Activated CD8-positive, alpha-beta memory T cell treated with anti-CD3 and anti-CD28 coated beads for 48 hours (primary cell): ENCODE results near the gene ITGB5.

ENCODE experiments used
- DNase-seq, 3 experiments: peaks; one replicate each; pipeline ENCODE4 v3.0.0-alpha.2; 2020; ENCODE audit warnings: low read depth in 2 of 3, low spot score in 2 of 3

ITGB5 gene

DNA sequence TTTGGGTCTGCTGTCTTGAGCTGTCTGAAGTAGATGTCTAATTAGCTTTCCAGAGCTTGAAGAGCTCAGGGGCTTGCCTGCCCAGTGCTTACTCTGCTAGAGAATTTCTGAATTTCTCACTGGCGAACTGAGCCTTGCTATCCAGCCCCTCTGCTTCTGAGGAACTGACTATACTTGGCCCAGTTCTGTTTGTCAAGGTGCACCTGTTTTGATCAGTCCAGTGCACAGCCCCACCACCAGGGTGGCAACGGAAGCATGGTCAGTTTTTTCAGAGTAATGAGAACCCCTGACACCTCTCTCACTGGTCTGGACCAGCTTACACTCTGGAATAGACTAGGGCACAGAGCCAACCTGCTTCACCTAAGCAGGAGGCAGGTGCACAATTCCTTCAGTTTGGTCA lies 25.2 kb downstream of the ITGB5 start:
- DNase-seq, result no peak

DNA sequence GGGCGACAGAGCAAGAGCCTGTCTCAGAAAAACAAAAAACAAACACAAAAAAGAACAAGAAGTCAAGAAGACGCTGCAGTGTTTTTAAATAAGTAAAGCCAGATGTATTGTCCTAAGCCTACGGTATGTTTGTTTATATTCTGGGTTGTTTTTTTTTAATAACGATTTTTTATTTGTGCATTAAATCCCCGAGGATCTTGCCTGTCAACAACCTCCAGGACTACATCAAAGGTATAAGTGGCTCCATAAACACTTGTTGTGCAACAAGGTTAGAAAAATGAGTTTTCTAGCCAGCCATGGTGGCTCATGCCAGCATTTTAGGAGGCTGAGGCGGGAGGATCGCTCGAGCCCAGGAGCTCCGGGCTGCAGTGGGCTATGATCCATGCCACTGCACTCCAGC lies 26.1 kb downstream of the ITGB5 start:
- DNase-seq, result no peak

DNA sequence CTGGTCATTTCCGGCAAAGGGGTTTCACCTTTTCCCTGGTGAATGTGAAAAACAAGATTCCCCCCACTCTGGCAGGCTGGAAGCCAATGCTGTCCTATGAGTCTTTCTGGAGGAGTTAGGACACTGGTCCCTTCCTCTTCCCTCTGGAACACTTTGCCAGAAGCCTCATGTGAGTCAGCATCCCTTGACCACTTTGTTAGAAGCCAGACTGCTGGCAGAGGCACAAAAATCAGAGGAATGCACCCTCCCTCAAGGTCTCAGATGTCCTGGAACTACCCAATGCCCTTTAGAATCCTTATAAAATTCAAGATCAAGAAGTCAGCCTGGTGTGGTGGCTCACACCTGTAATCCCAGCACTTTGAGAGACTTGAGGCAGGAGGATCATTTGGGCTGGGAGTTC lies 26.6 kb downstream of the ITGB5 start:
- no peak for DNase-seq

DNA sequence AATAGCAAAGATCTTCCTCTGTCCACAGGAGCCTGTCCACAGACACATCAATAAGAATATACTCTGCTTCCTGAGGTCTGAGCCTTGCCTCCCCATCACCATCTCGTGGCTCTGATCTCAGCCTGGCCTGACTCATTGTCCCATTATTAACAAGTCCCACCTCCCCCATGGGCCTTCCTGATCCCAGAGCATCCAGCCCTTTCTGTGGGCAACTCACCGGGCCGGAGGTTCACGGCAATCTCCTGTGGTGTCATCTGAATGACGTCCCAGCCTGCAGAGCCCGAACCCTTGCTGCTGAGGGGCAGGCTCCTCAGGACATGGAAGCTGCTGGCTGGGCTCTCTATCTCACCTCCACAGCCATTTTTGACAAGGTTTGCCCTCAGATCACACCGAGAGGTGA lies 28.1 kb downstream of the ITGB5 start:
- no peak for DNase-seq

DNA sequence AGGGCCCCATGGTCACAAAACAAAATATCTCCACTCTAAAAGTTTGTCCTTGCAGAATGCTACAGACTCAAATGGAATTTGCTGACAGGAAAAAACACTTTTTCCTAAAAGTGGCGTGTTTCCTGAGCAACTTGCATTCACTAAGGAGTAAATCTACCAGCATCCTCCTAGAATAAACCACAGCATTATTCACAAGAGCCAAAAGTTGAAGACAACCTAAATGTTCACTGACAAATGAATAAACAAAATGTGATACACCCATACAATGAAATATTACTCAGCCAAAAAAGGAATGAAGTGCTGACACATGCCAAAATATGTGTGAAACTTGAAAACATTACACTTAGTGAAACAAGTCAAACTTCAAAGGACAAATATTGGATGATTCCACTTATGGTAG lies 28.9 kb downstream of the ITGB5 start:
- no peak for DNase-seq

DNA sequence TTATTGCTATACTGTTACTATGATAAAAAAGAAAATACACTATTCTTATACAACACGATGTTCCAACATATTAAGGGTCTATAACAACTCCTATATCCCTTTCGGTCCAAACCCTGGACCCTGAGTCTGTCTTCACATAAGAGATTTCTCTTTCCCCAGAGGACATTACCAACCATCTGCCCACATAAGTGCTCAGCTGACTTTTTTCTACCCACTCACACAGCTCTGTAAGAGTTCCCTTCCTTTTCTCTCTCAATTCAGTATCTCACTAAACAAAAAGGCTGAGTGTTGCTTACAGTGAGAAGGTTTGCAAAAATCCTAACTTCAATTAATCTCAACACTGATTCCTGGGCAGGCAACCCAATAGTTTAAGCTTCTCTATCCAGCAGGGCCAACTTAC lies 30.5 kb downstream of the ITGB5 start:
- no peak for DNase-seq

DNA sequence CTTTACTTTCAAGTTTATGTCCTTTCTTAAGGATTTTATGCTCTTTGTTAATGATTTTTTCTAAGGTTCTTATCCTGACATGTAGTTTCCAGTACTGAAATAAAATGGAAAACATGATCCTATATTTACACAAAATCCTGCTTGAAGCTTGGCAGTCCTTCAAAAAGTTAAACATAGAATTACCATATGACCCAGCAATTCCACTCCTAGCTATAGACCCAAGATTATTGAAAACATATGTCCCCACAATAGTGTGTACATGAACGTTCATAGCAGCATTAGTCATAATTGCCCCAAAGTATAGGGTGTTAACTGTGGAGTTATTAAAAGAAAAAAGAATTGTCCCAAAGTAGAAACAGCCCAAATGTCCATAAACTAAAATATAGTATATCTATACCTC lies 33.2 kb downstream of the ITGB5 start:
- DNase-seq, result no peak

DNA sequence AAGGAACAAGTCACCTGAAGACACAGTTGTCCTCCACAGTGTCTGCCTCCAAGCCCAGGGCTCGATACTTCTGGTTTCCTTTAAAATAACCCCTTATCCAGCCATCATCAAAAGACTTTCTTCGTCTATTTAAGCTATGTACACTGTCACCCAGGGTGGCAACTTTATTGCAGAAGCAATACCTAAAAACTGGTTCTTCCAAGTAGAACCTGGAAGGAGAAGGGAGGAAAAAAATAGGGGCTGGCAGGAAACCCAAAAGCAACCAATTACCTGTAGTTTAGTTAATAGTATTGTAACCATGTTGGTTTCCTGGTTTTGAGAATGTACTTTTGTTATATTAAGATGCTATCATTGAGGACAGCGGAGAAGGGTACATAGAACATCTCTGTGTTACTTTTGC lies 33.7 kb downstream of the ITGB5 start:
- DNase-seq, result no peak

DNA sequence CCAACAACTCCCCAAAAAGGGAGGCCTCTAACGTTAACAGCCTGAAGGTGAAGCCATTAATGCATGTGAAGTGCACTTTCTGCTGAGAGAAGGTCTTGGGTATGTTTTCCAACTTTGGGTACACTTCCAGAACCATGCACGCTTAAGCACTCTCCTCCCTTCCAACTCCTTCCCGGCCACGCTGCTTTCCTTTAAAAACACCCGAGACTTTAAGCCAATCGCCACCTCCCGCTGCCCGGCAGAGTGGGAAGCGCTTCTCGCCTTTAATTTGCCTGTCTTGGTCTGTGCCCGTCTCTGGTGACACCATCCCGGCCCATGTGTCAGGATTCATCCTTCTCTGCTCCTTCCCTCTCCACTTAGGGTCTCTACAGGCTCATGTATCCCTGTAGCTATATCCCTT lies 35.3 kb downstream of the ITGB5 start:
- no peak for DNase-seq

DNA sequence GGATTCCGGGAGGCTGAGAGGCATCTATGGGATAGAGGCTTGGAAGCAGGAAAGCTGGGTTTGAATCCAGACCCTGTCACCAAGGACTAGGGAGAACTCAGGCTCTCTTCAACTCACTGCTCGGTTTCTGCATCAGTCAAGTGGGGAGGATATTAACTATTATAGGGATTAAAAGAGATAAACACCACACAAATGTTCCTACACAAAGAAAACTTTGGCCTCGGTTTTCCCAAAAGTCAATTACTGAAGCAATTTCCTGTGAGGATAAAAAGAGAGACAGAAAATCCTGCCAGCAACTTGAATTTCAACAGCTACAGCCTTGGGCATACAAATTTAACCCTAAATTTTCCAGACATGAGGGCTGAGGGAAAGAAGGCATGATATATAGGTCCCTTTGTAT lies 36.0 kb downstream of the ITGB5 start:
- DNase-seq, result no peak

DNA sequence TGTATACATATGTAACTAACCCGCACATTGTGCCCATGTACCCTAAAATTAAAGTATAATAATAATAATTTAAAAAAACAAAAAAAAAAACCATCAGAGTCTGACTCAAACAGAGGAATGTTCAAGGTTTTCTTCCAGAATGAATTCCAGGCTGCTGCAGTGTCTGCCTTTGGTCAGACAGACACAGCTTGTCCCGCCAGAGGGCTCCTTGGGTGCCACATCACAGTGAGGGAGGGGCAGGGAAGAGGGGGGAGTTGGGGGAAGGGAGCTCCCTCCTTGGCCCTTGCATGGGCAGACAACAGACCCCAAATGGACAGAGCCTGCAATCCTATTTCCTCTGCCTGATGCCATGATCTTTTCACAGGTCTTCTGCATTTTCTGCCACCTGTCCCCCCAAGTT lies 36.5 kb downstream of the ITGB5 start:
- DNase-seq, result no peak

DNA sequence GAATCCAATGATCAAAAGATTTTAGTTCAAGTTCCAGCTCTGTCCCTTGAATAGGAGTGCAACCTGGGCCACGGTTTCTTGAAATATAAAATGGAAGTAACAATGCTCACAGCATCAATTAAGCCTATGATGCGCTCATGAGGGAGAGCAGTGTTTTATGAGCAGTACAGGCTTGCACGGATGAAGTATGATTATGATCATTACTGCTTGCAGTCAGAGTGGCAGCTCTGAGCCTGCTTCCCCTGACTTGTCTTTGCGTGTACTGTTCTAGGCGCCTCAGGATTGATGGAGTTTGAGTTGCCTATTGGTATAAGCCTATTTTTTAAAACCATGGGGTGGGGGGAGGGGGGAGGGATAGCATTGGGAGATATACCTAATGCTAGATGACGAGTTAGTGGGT lies 37.0 kb downstream of the ITGB5 start:
- no peak for DNase-seq

DNA sequence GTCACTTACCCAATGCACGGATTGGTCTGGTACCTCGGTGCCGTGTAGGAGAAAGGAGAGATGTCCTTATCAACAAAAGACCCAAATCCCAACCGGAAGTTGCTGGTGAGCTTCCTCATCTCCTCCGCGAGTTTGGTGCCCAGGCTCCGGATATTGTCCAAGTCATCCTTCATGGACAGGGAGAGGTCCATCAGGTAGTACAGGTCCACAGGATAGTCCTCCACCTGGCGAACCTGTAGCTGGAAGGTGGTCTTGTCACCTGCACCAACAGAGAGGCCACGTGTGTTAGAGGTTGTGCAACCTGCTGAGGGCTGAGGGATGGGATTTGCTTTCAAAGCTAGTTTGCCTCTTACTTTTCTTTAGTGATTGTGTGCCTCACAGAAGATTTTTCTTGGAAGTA lies 38.9 kb downstream of the ITGB5 start:
- no peak for DNase-seq

DNA sequence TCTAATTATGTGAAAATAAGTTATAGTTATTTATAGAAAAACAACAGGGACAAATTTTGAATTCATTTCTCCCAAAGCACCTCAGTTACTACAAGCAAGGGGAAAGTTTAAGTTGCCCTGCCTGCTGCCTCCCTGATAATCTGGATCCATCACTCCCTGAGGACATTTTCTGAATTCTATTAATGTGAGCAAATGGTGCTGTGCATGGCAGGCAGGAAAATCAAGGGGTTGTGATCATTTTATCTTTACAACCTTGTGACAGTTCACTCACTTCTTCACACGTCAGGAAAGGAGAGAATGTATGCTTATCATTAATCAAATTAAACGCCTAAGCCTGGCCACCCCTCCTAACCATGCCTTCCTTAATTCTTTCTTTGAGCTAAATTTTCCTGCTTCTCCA lies 39.3 kb downstream of the ITGB5 start:
- DNase-seq, result no peak

DNA sequence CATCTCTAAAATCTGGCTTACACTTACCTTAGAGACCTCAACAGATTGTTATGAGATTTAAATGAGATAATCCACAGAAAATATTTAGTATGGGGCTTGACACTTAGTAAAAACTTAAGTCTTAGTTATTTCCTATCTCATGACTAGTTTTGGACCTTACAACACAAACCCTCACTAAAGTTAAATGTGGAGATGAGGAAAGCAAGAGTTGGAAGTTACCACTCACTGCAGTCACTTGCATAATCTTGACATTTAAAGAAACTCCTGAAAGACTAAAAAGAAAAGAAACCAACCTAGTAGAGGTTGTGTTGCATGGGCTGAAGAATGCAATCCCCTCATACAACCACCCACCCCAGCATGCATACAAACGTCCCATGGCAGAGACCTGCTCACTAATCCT lies 40.1 kb downstream of the ITGB5 start:
- DNase-seq, result no peak

DNA sequence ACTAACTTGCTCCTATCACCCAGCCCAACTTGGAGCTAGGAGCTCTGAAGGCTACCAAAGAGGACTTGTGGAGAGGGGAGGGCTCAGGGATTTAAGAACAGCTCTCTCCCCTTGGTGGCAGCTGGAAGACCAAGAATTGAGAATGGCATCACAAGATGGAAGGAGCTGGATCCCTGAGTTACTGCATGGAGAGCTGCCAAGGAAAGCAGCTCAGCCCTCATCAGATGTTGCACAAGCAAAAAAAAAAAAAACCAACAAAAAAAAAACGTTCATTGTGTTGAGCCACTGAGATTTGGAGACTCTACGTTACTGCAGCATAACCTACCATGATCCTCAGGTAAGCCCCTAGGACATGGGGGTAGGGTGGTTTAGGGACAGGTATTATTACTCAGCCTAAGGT lies 41.0 kb downstream of the ITGB5 start:
- DNase-seq, result no peak

DNA sequence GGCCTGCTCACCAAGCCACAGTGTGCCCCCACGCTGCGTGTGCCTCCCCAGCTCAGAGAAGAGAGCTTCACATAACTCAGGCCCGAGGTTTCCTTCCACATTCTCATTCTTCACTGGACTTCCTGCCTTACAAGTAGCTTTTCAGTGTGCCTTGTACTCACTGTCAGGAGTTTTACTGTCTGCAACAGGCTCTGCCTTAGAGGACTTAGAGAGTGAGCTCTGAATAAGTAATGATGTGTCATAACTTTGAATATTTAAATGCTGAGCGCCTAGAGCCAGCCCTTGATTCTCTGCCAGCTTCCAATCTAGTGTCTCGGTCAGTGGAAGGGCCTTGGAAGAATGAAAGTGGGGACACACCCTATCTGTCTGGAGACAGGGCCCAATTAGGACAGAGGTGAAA lies 41.8 kb downstream of the ITGB5 start:
- DNase-seq, result no peak

DNA sequence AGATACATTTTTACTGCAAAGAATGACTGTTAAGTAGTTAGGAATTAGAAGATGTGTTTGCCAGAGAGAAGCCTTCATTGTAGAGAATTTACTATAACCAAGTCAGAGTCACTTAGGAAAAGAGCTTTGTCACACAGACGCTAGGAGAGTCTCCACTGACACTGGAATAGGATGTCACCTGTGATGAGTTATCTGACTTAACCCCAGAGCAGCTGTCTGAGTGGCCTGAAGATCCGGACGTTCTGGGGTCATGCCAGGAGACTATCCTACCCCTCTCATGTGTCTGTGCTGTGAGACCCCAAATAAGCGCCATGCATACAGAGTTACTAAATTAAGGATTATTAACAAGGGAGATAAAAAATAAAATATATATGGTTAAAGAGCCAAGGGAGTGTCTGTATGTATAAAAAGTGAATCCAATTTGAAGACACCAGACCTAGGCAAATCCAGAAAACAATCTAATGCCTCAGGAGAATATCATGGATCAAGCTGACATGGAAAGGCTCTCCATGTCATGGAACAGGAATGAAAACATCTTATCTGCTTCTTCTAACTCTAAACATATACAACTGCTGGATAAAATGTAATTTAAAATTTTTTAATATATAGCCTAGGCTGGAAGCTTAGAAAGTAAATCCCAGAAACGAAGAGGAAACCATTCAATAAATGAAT lies 43.5 kb downstream of the ITGB5 start:
- no peak for DNase-seq

DNA sequence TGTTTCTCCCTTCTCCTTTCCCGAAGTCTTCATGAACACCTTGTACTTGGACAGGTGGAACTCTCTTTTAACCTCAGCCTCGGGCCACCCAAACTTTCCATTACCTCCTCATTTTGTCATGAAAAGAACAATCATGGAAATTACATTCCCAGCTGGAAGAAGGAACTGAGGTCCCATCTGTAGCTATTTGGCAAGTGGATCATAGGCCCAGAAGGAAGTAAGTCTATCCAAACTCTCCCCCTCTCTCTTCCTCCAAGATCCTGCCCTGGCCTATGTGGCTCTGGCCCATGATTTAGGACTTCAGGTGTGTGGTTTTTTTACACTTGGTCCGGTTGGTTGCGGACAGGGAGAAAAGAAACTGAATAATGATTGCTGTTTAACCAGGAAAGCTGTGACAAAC lies 44.1 kb downstream of the ITGB5 start:
- DNase-seq, result no peak

DNA sequence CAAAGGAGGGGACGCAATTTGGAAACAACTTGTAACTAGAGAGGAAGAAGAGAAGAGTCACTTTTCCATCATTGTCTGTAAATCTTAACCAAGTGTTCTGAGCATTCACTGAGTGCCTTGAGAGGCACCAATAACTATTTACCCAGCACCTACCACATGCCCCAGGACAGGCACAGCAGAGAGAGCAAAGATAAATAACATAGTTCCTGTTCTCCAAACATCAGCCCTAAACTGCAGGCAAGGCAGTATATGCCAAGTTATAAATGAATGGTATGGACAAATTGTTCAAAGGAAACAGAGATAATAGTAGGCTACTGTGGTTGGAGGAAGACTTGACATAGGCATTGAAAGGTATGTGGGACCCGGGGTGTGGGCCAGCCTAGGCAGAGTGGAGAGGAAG lies 45.6 kb downstream of the ITGB5 start:
- DNase-seq, result no peak

DNA sequence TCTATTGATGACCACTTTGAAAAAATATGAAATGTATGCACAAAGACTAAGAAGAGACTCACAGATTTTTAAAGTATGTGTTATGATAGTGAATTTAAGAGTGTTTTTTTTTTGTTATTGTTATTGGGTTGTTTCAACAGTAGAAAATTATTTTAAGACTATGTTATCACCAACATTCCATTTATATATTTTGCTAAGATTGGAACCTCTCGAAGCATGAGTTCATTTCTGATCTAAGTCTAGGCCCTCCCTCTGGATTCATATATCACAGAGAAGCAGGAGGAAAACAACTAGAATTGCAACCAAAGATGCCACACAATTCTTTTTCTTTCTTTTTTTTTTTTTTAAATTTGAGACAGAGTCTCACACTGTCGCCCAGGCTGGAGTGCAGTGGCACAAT lies 46.8 kb downstream of the ITGB5 start:
- DNase-seq, result no peak

DNA sequence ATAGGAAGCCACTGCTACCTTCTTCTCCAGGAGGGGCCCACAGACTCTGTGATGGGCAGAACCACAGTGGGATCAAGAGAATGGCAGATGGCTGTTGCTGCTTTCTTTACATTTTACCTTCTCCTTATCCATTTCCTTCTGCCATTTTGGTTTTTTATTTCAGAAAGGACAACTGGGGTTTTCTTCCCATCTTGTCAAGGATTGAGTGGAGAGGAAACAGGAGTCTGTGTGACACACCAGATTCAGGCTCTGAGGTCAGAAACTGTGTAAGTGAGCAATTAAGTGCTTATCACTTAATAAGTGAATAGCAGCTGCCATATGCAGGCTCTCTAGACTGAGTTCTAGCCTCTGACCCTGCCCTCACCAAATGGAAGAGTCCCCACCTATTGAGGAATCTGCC lies 47.3 kb downstream of the ITGB5 start:
- no peak for DNase-seq

DNA sequence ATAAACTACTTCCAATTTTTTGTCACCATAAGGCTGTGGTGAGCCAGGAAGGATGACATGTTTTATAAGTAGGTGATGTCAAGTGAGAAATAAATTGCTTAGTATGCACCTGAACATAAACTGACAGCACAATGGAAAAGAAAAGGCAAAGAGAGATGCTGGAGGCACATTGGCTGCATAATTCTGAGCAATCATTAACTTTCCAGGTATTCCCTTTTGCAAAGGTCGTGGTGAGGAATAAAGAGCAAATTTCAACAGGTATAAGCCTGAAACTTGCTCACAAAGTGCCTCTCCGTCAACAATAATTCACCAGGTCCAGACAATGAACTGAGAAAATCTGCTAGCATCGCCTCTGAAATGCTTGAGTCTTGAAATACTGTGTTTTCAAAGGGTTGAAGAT lies 48.2 kb downstream of the ITGB5 start:
- no peak for DNase-seq

DNA sequence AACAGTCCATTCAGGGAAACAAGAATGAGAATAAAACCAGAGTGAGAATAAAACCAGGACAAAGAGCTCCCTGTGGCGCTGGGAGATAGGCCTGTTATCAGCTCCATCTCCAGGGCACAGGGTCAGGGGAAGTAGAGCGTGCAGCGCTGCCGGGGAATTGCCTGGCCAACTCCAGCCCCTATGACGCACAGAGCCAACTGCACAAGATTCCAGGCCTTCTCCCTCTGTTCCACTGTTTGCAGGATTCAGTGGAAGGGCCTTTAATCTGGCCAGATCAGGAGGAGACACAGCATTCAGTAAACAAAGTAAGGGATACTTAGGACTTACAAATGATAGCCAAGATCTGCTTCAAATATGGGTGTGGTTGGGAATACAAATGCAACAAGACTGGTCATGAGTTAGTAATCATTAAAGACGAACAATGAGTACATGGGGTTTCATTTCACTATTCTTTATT lies 49.4 kb downstream of the ITGB5 start:
- no peak for DNase-seq
